Measurements from ENCODE around the gene LRRC28. TPM values are rescaled to one million over a fixed set of nuclear protein-coding genes. Genes with fewer than 3 reads are reported as not detected.
A peak's percentile ranks its signal among the peaks of the same experiment; 100 is the strongest.

The LRRC28 gene
- total and polyA plus RNA-seq, 10 of the 15 experiments (the other 5 are each of a cell fraction or from before 2014, with no cell fraction given), result 21.3 to 54.9 (median 27.7) TPM

GRCh38 chr15:99322643-99323405 is 71.5 kb downstream of the LRRC28 start:
- Histone ChIP-seq H3K4me3 (no peak overlapping the region), H3K4me2 (ENCODE audit: control insufficient read depth, insufficient read depth) (no peak overlapping the region), H3K9me3 (replicated peaks; ENCODE audit: control insufficient read depth, insufficient read depth, low read length) (peaks cover 2% of the 10 kb centered on the region; the same call in 2 of the 3 replicates), H3K9ac (ENCODE audit: control insufficient read depth, insufficient read depth, low read length) (no peak overlapping the region), H3K4me1 (ENCODE audit: control insufficient read depth, insufficient read depth, low read length) (no peaks in the 10 kb centered on the region; the same call in 1 of the 2 replicates), H3K27me3 (replicated peaks in 1 of 2; ENCODE audit: control insufficient read depth in 2 of 2, insufficient read depth in 2 of 2, low read length in 1 of 2) (no peaks in the 10 kb centered on the region), H3K79me2 (ENCODE audit: control insufficient read depth, insufficient read depth, low read length) (no peaks in the 10 kb centered on the region), H3K27ac (ENCODE audit: control insufficient read depth, insufficient read depth) (no peak overlapping the region), H4K20me1 (ENCODE audit: control insufficient read depth, insufficient read depth) (no peaks in the 10 kb centered on the region), H3K36me3 (ENCODE audit: control insufficient read depth in 2 of 2, insufficient read depth in 2 of 2, low read length in 1 of 2) (no peaks in the 10 kb centered on the region), H2AFZ (ENCODE audit: control insufficient read depth, low read depth, low read length) (no peak overlapping the region)
- no peak for ATAC-seq
- ChIA-PET POLR2A (no interaction called here), RAD21 (ENCODE audit: unreplicated experiment) (no interaction called here), CTCF (interaction anchor here (0.6 to 2.6 kb wide), 5 partner anchors 8 to 381 kb away, joined by 3 to 7 read pairs (median 6); no protein-coding TSS in a partner anchor), SMC1A (ENCODE audit: uncharacterized antibody, unreplicated experiment) (interaction anchor here (1.8 kb wide), 1 partner anchor 8 kb away, joined by 5 read pairs; no protein-coding TSS in a partner anchor)
- FAIRE-seq, result peak; percentile 72
- BruUV-seq (replicated peaks), result no TSS peak
- in situ Hi-C loops (cut with MboI), result no loop called here
- intact Hi-C loops (cut with micrococcal nuclease; ENCODE audit: unreplicated experiment), result no loop called here
- TF ChIP-seq SREBF2 (IDR thresholded peaks at IDR 0.05; ENCODE audit: low read length), result no peak
- no peak for TF ChIP-seq NR2C1 (IDR thresholded peaks at IDR 0.05)
- 96% methylated on average over 2 of the region's 2 CpGs for WGBS (ENCODE audit: insufficient coverage, insufficient replicate concordance, low lambda C conversion rate, missing lambda C conversion rate)
- no peak for DNase-seq (ENCODE audit: low read depth, low spot score)

- peaks cover 2% of the 10 kb centered on the region; the same call in 2 of the 3 replicates for H3K9me3 ChIP-seq (replicated peaks; ENCODE audit: control insufficient read depth, insufficient read depth, low read length)
- H4K20me1 ChIP-seq (ENCODE audit: control insufficient read depth, insufficient read depth), result no peaks in the 10 kb centered on the region
- no peaks in the 10 kb centered on the region for H3K36me3 ChIP-seq (ENCODE audit: control insufficient read depth in 2 of 2, insufficient read depth in 2 of 2, low read length in 1 of 2)
- POLR2A ChIA-PET, result no interaction called here
- H3K4me3 ChIP-seq, result no peak overlapping the region
- intact Hi-C loops (cut with micrococcal nuclease; ENCODE audit: unreplicated experiment), result no loop called here
- peak; percentile 76 for ATAC-seq
- SMC1A ChIA-PET (ENCODE audit: uncharacterized antibody, unreplicated experiment), result interaction anchor here (0.7 to 1.8 kb wide), 5 partner anchors 9 to 432 kb away, joined by 3 to 5 read pairs (median 3); no protein-coding TSS in a partner anchor
- no peaks in the 10 kb centered on the region; the same call in 1 of the 2 replicates for H3K4me1 ChIP-seq (ENCODE audit: control insufficient read depth, insufficient read depth, low read length)
- WGBS (ENCODE audit: insufficient coverage, insufficient replicate concordance, low lambda C conversion rate, missing lambda C conversion rate), result 9% methylated on average over 9 of the region's 9 CpGs
- no peak overlapping the region for H3K27ac ChIP-seq (ENCODE audit: control insufficient read depth, insufficient read depth)
- H3K27me3 ChIP-seq (replicated peaks in 1 of 2; ENCODE audit: control insufficient read depth in 2 of 2, insufficient read depth in 2 of 2, low read length in 1 of 2), result no peaks in the 10 kb centered on the region
- BruUV-seq (replicated peaks), result no TSS peak
- CTCF ChIA-PET, result interaction anchor here (0.8 to 2.6 kb wide), 6 partner anchors 10 to 380 kb away, joined by 3 to 7 read pairs (median 5); no protein-coding TSS in a partner anchor
- H2AFZ ChIP-seq (ENCODE audit: control insufficient read depth, low read depth, low read length), result no peak overlapping the region
- H3K9ac ChIP-seq (ENCODE audit: control insufficient read depth, insufficient read depth, low read length), result no peak overlapping the region
- DNase-seq (ENCODE audit: low read depth, low spot score), result peak; percentile 62
- in situ Hi-C loops (cut with MboI), result no loop called here
- RAD21 ChIA-PET (ENCODE audit: unreplicated experiment), result interaction anchor here (1.0 kb wide), 1 partner anchor 178 kb away, joined by 3 read pairs; no protein-coding TSS in a partner anchor
- no peaks in the 10 kb centered on the region for H3K79me2 ChIP-seq (ENCODE audit: control insufficient read depth, insufficient read depth, low read length)
- FAIRE-seq, result no peak
- no peak overlapping the region; the same call in 1 of the 2 replicates for H3K4me2 ChIP-seq (ENCODE audit: control insufficient read depth, insufficient read depth)
- peak; percentile 83 for TF ChIP-seq NFIC (IDR thresholded peaks at IDR 0.05; ENCODE audit: low read depth, low read length)
- no peak for TF ChIP-seq SIN3A (IDR thresholded peaks at IDR 0.05; ENCODE audit: low read depth, low read length)
- TF ChIP-seq ATF2 (IDR thresholded peaks at IDR 0.05; ENCODE audit: low read length), result peak; percentile 87
- no peak for TF ChIP-seq RELB (IDR thresholded peaks at IDR 0.05; ENCODE audit: low read depth)
- 0 out of 2 replicates have a peak, but pooled peaks have one; percentile 18 for TF ChIP-seq IRF4 (IDR thresholded peaks at IDR 0.05; ENCODE audit: low read depth, low read length)
- no peak for TF ChIP-seq BCL11A (IDR thresholded peaks at IDR 0.05; ENCODE audit: low read depth, low read length)
- TF ChIP-seq PAX5 (IDR thresholded peaks at IDR 0.05; ENCODE audit: borderline replicate concordance, low read depth, low read length), result no peak
- TF ChIP-seq RCOR1 (conservative IDR thresholded peaks at IDR 0.05; ENCODE audit: low read depth, low read length), result no peak
- TF ChIP-seq CEBPB (IDR thresholded peaks at IDR 0.05; ENCODE audit: borderline replicate concordance in 1 of 2, low read depth in 2 of 2, low read length in 2 of 2), result no peak
- TF ChIP-seq BHLHE40 (IDR thresholded peaks at IDR 0.05; ENCODE audit: borderline replicate concordance in 1 of 2, low read depth in 2 of 2, low read length in 1 of 2), result no peak
These were observed 72.9 kb downstream of the LRRC28 start for GRCh38 chr15:99324082-99324620.
